Lower lobe of right lung (tissue), 2 donors: ENCODE results near the gene H2AZ2. TPM values are rescaled to one million over a fixed set of nuclear protein-coding genes. Genes with fewer than 3 reads are reported as not detected.

ENCODE experiments used
- ATAC-seq, 2 donors: fragments of 200-7000 bp; cut with Tn5 transposase; one replicate each; pipeline ENCODE4 v1.9.1; 2020 to 2022; ENCODE audit warnings: mild to moderate bottlenecking in 2 of 2, moderate library complexity in 2 of 2
- DNase-seq: peaks from one replicate; pipeline ENCODE4 v3.0.0-alpha.2; 2020
- H3K27ac ChIP-seq: fragments of 200-600 bp; one replicate; pipeline ENCODE4 v1.8.0; 2022
- H3K27me3 ChIP-seq: fragments of 200-600 bp; one replicate; pipeline ENCODE4 v1.8.0; 2022; ENCODE audit warnings: low read depth
- H3K36me3 ChIP-seq: fragments of 200-600 bp; one replicate; pipeline ENCODE4 v1.8.0; 2022; ENCODE audit warnings: mild to moderate bottlenecking
- H3K4me1 ChIP-seq: fragments of 200-600 bp; one replicate; pipeline ENCODE4 v1.8.0; 2022
- H3K4me3 ChIP-seq: fragments of 200-600 bp; one replicate; pipeline ENCODE4 v1.8.0; 2022; ENCODE audit warnings: mild to moderate bottlenecking
- H3K9me3 ChIP-seq: fragments of 200-600 bp; one replicate; pipeline ENCODE4 v1.8.0; 2022
- CTCF ChIP-seq: fragments of 200-600 bp; IDR thresholded peaks from one replicate; pipeline ENCODE4 v1.8.0; 2022; ENCODE audit warnings: antibody characterized with exemption, mild to moderate bottlenecking
- intact Hi-C: fragments of 100-400 bp; cut with DNase I; formaldehyde crosslinking; loops from one replicate; pipeline ENCODE4 v1.11.0; 2022
- long read RNA-seq: library from polyadenylated mRNA; unstranded; transcript quantifications from one replicate; pipeline ENCODE4 v2.0.0, GENCODE V29; 2021
- total RNA-seq: library from RNA; stranded (reverse); fragmentation: NEBNext Ultra II Directional; extraction: Animal tissue kit (Norgen Biotek cat#: 25700); gene quantifications from one replicate; pipeline ENCODE4 v1.2.1, GENCODE V29; 2021
- donor health status: DM: no; HTN: yes; CAD: no; lungs with severe emphysema.

Gene H2AZ2
- total RNA-seq: 139 TPM
- long read RNA-seq, transcript H2AFV-202 (5 exons, 752 nt): major isoform, 57 of 105 reads
- long read RNA-seq, partial matches to known transcripts: 5 of 105 reads
- long read RNA-seq, other reads (novel, unspliced or antisense): 34 of 105 reads

- intact Hi-C loops: no loop called here
- Histone ChIP-seq H3K27me3 (no peaks in the 10 kb centered on the region), H3K4me3 (peak within 1 kb of the TSS; percentile 68), H3K9me3 (no peaks in the 10 kb centered on the region), H3K4me1 (peaks cover 30% of the 10 kb centered on the region), H3K27ac (peak within 1 kb of the TSS; percentile 98), H3K36me3 (no peaks in the 10 kb centered on the region)
- ATAC-seq: peak; percentile 95 to 98
- DNase-seq: peak; percentile 100
- no peak for TF ChIP-seq CTCF
These were observed at the start of gene H2AZ2 for GRCh38 chr7:44847920-44848634. Gene H2AZ2 (minus strand): TSS chr7:44848087. CDS start chr7:44847971, 116 bp downstream.

GRCh38 chr7:44897309-44897708 is 49.4 kb upstream of the H2AZ2 start:
- no peak for TF ChIP-seq CTCF
- no peak for DNase-seq
- Histone ChIP-seq H3K9me3 (no peaks in the 10 kb centered on the region), H3K27ac (no peak overlapping the region), H3K4me1 (no peaks in the 10 kb centered on the region), H3K27me3 (no peaks in the 10 kb centered on the region), H3K4me3 (no peak overlapping the region), H3K36me3 (no peaks in the 10 kb centered on the region)
- ATAC-seq: no peak
- intact Hi-C loops: no loop called here

GRCh38 chr7:44894888-44895580 is 47.1 kb upstream of the H2AZ2 start:
- Histone ChIP-seq H3K27ac (no peak overlapping the region), H3K27me3 (no peaks in the 10 kb centered on the region), H3K4me1 (no peaks in the 10 kb centered on the region), H3K36me3 (no peaks in the 10 kb centered on the region), H3K4me3 (no peak overlapping the region), H3K9me3 (no peaks in the 10 kb centered on the region)
- TF ChIP-seq CTCF: no peak
- DNase-seq: no peak
- no peak for ATAC-seq
- intact Hi-C loops: no loop called here

GRCh38 chr7:44893710-44894234 is 45.9 kb upstream of the H2AZ2 start:
- H3K9me3 ChIP-seq: no peaks in the 10 kb centered on the region
- no peak for TF ChIP-seq CTCF
- intact Hi-C loops: no loop called here
- no peaks in the 10 kb centered on the region for H3K4me1 ChIP-seq
- H3K27ac ChIP-seq: no peak overlapping the region
- H3K36me3 ChIP-seq: no peaks in the 10 kb centered on the region
- no peaks in the 10 kb centered on the region for H3K27me3 ChIP-seq
- H3K4me3 ChIP-seq: no peak overlapping the region
- ATAC-seq (no peak), DNase-seq (no peak)

- H3K36me3 ChIP-seq: no peaks in the 10 kb centered on the region
- no peak for TF ChIP-seq CTCF
- H3K4me3 ChIP-seq: no peak overlapping the region
- no peak for ATAC-seq
- no peaks in the 10 kb centered on the region for H3K9me3 ChIP-seq
- H3K4me1 ChIP-seq: no peaks in the 10 kb centered on the region
- H3K27ac ChIP-seq: no peak overlapping the region
- intact Hi-C loops: no loop called here
- DNase-seq: no peak
- H3K27me3 ChIP-seq: no peaks in the 10 kb centered on the region
These were observed 43.9 kb upstream of the H2AZ2 start for GRCh38 chr7:44891791-44892190.
